Measurements from ENCODE around the gene PRKCA.

- TF ChIP-seq USF2 (IDR thresholded peaks at IDR 0.05): no peak
- TF ChIP-seq CHD4 (IDR thresholded peaks at IDR 0.05; ENCODE audit: borderline replicate concordance): no peak
- no peak for TF ChIP-seq CTCF (IDR thresholded peaks at IDR 0.05)
- no peak for TF ChIP-seq KDM1A (IDR thresholded peaks at IDR 0.05; ENCODE audit: low read depth)
- TF ChIP-seq BHLHE40 (IDR thresholded peaks at IDR 0.05; ENCODE audit: low read depth, low read length): no peak
- no peak for TF ChIP-seq SMC3 (IDR thresholded peaks at IDR 0.05)
- no peak for TF ChIP-seq POLR2A (IDR thresholded peaks at IDR 0.05; ENCODE audit: low read length)
- no peak for TF ChIP-seq MAX (IDR thresholded peaks at IDR 0.05)
- no peak for TF ChIP-seq EP300 (IDR thresholded peaks at IDR 0.05)
- no peak for TF ChIP-seq JUN (IDR thresholded peaks at IDR 0.05)
- TF ChIP-seq REST (IDR thresholded peaks at IDR 0.05): no peak
- no peak for TF ChIP-seq HMGXB4 (CRISPR knock-in tag; IDR thresholded peaks at IDR 0.05; ENCODE audit: borderline replicate concordance)
These were observed 159.1 kb downstream of the PRKCA start for GRCh38 chr17:66461343-66461995.
